Measurements from ENCODE around the gene ACBD6.

DNA sequence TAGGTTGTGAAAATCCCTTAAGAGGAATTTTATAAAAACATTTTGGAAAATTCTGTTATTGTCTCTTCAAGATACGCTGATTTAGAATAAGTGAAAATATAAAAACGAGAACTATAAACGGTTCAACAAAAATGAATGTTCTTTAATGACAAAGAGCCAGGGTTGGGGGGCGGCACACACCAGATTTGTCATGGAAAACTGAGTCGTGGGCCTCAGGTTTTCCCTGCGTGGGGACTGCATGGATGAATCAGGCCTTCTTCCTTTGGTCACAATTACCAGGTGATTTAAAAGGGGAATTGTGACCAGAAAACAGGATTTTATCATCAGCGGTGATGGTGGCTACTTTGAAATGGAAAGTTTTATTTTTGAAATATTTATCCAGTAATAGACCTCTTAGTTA, 263.7 kb downstream of the ACBD6 start:
- TF ChIP-seq, protein P1, sequence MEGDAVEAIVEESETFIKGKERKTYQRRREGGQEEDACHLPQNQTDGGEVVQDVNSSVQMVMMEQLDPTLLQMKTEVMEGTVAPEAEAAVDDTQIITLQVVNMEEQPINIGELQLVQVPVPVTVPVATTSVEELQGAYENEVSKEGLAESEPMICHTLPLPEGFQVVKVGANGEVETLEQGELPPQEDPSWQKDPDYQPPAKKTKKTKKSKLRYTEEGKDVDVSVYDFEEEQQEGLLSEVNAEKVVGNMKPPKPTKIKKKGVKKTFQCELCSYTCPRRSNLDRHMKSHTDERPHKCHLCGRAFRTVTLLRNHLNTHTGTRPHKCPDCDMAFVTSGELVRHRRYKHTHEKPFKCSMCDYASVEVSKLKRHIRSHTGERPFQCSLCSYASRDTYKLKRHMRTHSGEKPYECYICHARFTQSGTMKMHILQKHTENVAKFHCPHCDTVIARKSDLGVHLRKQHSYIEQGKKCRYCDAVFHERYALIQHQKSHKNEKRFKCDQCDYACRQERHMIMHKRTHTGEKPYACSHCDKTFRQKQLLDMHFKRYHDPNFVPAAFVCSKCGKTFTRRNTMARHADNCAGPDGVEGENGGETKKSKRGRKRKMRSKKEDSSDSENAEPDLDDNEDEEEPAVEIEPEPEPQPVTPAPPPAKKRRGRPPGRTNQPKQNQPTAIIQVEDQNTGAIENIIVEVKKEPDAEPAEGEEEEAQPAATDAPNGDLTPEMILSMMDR (conservative IDR thresholded peaks at IDR 0.05; ENCODE audit: low read depth, low read length) = no peak
- TF ChIP-seq EZH2 (IDR thresholded peaks at IDR 0.05; ENCODE audit: borderline replicate concordance, low read depth, low read length, poor library complexity, severe bottlenecking) = no peak
